RWPE1 (cell line): ENCODE data around the gene LRRC15.

ENCODE experiments used
- CTCF ChIA-PET: fragments of 350-600 bp; sonication (Branson Sonifier 250); formaldehyde crosslinking; extraction: SDS; loops from one replicate; lab custom pipeline; 2021; lab: Yijun Ruan, JAX
- POLR2A ChIA-PET: fragments of 400-600 bp; formaldehyde crosslinking; extraction: SDS; loops from one replicate; lab custom pipeline; 2020; ENCODE audit warnings: antibody characterized with exemption; ENCODE audit not compliant: low non-redundant PET; lab: Yijun Ruan, JAX
- DNase-seq: peaks from one replicate; pipeline ENCODE4 v3.0.0; 2012; ENCODE audit warnings: low spot score
- H3K27ac ChIP-seq: fragments of 450-650 bp; 2 replicates; pipeline ENCODE4 v1.5.1; 2017
- CTCF ChIP-seq: fragments of 450-650 bp; conservative IDR thresholded peaks from 2 replicates; pipeline ENCODE4 v1.5.1; 2017; ENCODE audit warnings: low read depth, mild to moderate bottlenecking

The LRRC15 gene

GRCh38 chr3:194395778-194396538, 26.4 kb upstream of the LRRC15 start:
- no peak overlapping the region for H3K27ac ChIP-seq
- DNase-seq, result no peak
- CTCF ChIA-PET, result no interaction called here
- no peak for TF ChIP-seq CTCF
- POLR2A ChIA-PET, result no interaction called here

GRCh38 chr3:194395212-194395611, 25.7 kb upstream of the LRRC15 start:
- ChIA-PET POLR2A (no interaction called here), CTCF (interaction anchor here (0.9 to 1.6 kb wide), 4 partner anchors 9 to 697 kb away, joined by 3 to 6 read pairs (median 4); no protein-coding TSS in a partner anchor)
- no peak for TF ChIP-seq CTCF
- H3K27ac ChIP-seq, result no peak overlapping the region
- no peak for DNase-seq

GRCh38 chr3:194392576-194392975, 23.0 kb upstream of the LRRC15 start:
- DNase-seq, result no peak
- no peak overlapping the region for H3K27ac ChIP-seq
- ChIA-PET CTCF (interaction anchor here (0.6 to 1.3 kb wide), 3 partner anchors 10 to 282 kb away, joined by 3 to 9 read pairs (median 4); no protein-coding TSS in a partner anchor), POLR2A (no interaction called here)
- TF ChIP-seq CTCF, result no peak

- no peak overlapping the region for H3K27ac ChIP-seq
- TF ChIP-seq CTCF, result no peak
- POLR2A ChIA-PET, result no interaction called here
- DNase-seq, result no peak
- CTCF ChIA-PET, result no interaction called here
Measured at GRCh38 chr3:194390835-194391234, 21.3 kb upstream of the LRRC15 start.

- ChIA-PET POLR2A (no interaction called here), CTCF (no interaction called here)
- TF ChIP-seq CTCF, result no peak
- DNase-seq, result no peak
- no peak overlapping the region for H3K27ac ChIP-seq
Measured at GRCh38 chr3:194389269-194389668, 19.7 kb upstream of the LRRC15 start.

GRCh38 chr3:194387926-194388418, 18.4 kb upstream of the LRRC15 start:
- POLR2A ChIA-PET, result no interaction called here
- CTCF ChIA-PET, result interaction anchor here (0.5 to 1.1 kb wide), 4 partner anchors 18 to 684 kb away, joined by 3 to 5 read pairs (median 4); no protein-coding TSS in a partner anchor
- no peak for DNase-seq
- no peak overlapping the region for H3K27ac ChIP-seq
- TF ChIP-seq CTCF, result no peak
